Measurements from ENCODE around the gene MFAP4.

DNA sequence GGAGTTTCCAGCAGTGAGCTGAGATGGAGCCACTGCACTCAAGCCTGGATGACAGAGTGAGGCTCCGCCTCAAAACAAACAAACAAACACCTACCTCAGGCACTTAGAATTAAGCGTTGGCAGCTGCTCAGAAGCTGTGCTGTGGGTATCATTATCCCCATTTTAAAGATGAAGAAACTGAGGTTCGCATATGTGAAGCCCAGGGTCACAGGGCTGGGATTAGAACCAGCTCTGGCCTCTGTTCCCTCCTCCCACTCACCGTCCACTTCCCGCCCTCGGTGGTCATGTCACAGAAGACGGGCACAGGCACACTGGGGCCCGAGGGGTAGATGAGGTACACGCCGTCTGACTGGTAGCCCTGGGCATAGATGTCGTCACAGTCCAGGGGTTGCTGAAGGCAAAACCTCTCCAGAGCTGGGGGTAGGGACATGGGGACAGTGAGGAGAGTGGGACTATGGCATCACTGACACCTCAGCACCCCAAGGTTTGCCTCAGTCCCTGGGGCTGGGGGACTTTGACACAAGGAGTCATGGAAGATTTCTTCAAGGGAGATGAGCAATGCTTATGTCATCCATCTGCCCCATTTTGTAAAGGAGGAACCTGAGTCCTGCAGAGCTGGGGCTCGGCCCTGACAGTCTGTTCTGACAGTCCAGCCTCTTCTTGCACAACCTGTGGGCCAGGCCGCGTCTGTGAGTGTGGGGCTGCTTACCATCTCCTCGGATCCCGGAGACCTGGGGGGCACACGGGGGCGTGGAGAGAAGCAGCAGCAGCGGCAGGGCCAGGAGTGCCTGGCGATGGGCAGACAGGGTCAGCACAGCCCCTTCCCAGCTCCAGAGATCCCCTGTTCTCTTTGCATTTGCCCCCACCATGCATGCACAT, 700 bp downstream of the MFAP4 start:
- TF ChIP-seq, protein P1, sequence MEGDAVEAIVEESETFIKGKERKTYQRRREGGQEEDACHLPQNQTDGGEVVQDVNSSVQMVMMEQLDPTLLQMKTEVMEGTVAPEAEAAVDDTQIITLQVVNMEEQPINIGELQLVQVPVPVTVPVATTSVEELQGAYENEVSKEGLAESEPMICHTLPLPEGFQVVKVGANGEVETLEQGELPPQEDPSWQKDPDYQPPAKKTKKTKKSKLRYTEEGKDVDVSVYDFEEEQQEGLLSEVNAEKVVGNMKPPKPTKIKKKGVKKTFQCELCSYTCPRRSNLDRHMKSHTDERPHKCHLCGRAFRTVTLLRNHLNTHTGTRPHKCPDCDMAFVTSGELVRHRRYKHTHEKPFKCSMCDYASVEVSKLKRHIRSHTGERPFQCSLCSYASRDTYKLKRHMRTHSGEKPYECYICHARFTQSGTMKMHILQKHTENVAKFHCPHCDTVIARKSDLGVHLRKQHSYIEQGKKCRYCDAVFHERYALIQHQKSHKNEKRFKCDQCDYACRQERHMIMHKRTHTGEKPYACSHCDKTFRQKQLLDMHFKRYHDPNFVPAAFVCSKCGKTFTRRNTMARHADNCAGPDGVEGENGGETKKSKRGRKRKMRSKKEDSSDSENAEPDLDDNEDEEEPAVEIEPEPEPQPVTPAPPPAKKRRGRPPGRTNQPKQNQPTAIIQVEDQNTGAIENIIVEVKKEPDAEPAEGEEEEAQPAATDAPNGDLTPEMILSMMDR (IDR thresholded peaks at IDR 0.05), result no peak
- no peak for TF ChIP-seq POLR2A (IDR thresholded peaks at IDR 0.05)

All from lower leg skin (tissue), 3 donors.